8988T (cell line): ENCODE results near the gene MNT.
"Not testable (repeated sequence)": the region's sequence is repeated elsewhere in the genome, so short reads cannot be mapped to it uniquely, and the experiment has no call there.

ENCODE experiments used
- DNase-seq: peaks from one replicate; pipeline ENCODE4 v3.0.0; 2011

The MNT gene, protein sequence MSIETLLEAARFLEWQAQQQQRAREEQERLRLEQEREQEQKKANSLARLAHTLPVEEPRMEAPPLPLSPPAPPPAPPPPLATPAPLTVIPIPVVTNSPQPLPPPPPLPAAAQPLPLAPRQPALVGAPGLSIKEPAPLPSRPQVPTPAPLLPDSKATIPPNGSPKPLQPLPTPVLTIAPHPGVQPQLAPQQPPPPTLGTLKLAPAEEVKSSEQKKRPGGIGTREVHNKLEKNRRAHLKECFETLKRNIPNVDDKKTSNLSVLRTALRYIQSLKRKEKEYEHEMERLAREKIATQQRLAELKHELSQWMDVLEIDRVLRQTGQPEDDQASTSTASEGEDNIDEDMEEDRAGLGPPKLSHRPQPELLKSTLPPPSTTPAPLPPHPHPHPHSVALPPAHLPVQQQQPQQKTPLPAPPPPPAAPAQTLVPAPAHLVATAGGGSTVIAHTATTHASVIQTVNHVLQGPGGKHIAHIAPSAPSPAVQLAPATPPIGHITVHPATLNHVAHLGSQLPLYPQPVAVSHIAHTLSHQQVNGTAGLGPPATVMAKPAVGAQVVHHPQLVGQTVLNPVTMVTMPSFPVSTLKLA

GRCh38 chr17:2400877-2401425 is at the start of gene MNT:
MNT (minus strand) TSS chr17:2401060; CDS start chr17:2400712, 348 bp downstream.
- DNase-seq: peak; percentile 90

- DNase-seq: no peak
Observed at GRCh38 chr17:2450016-2450650, 49.3 kb upstream of the MNT start.

- no peak for DNase-seq
Observed at GRCh38 chr17:2449486-2449885, 48.6 kb upstream of the MNT start.

- not testable (repeated sequence) for DNase-seq
Observed at GRCh38 chr17:2447479-2447878, 46.6 kb upstream of the MNT start.

DNA sequence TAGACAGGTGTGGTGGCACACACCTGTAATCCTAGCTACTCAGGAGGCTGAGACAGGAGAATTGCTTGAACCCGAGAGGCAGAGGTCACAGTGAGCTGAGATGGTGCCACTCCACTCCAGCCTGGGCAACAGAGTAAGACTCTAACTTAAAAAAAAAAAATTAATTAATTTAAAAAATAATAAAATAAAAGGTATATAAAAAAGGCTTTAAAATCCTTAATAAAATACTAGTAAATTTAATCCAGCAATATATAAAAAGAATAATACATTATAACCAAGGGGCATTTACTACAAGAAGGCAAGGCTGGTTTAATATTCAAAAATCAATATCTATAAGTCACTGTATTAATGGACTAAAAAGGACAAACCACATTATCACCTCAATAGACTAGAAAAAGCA is 44.8 kb upstream of the MNT start:
- DNase-seq: no peak

DNA sequence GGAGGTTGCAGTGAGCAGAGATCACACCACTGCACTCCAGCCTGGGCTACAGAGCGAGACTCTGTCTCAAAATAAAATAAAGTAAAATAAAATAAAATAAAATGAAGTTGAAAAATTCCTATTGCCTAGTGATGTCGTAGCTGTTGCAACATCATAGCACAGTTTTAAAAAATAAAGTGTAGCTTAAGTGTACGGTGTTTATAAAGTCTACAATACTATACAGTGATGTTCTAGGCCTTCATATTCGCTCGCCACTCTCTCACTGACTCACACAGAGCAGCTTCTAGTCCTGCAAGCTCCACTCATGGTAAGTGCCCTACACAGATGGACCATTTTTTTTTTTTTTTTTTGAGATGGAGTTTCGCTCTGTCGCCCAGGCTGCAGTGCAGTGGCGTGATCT is 43.5 kb upstream of the MNT start:
- DNase-seq: no peak

DNA sequence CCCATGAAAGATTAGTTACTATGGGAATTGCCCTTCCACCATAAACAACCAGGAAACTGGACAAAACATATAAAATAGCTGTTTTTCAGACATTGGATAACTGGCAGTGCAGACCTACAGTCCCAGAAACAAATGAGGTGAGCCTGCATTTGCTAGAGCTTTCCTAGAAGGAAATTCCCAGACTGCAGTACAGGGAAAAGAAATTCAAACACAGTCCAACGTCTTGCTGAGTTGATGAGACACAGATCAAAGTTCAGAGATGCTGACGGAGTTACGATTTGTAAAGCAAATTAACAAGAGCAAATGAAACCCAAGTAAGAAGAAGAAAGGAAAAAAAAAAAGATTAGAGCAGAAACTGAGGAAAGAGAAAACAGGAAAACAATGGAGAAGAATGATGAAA is 41.3 kb upstream of the MNT start:
- no peak for DNase-seq

- DNase-seq: no peak
Observed at GRCh38 chr17:2440930-2441329, 40.1 kb upstream of the MNT start.

GRCh38 chr17:2439997-2440396 is 39.1 kb upstream of the MNT start:
- DNase-seq: not testable (repeated sequence)

DNA sequence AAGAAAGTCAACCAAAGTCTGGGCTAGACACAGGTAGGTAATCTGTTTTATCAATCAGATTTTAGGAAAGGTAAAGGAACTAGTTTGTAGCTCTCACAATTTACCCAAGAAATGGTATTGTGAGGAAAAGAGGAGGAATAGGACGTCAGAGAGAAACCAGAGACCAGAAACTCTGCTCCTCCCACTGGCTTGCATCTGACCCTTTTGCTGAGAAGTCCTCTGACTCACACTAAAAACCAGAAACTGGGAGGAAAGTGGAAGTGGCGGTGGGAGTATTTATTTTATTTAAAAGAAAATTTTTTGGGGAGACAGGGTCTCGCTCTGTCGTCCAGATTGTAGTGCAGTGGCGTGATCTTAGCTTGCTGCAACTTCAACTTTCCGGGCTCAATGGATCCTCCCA is 38.0 kb upstream of the MNT start:
- no peak for DNase-seq

DNA sequence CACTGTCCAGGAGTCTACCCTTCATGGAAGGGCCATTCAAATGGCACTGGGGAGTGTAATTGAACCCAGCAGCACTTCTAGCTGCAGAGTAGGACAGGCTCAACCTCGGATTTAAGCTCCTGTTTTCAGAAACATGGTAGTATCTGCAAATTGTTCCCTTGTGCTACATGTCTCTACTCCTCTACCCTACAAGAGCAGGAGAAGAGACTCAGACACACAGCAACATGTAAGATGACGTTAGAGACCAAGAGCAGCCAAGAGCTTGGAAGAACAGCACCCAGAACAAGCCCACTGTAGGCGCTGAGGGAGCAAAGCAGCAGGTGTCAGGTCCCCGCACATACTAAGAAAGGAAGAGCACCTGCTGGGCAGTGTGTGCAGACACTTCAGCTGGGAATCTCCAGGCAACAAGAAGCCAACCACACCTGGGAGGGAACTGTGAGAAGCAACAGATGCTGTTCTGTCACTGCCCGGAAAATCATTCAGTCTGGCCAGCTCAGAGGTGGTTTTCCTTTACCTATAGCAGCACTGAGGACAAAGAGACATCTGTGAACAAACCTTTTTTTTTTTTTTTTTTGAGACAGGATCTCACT is 35.6 kb upstream of the MNT start:
- no peak for DNase-seq

DNA sequence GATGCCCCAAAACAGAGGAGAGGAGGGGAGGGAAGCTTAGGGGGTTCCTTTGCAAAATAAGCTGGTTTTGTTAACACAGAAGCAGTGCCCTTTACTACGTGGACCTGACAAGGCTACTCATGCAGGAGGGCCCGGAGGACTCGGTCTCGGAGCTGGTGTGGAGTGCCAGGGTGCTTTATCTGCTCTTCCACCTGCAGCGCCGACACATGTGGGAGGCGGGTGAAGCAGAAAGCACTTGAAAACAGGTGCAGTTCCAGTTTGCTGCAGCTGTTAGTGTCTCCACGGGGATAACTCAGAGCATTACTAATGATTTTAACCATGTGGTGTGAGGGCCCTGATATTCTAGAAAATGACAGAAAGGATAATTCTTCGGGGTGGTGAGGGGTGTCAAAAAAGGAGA is 35.0 kb upstream of the MNT start:
- DNase-seq: no peak

GRCh38 chr17:2435181-2435741 is 34.4 kb upstream of the MNT start:
- DNase-seq: no peak

DNA sequence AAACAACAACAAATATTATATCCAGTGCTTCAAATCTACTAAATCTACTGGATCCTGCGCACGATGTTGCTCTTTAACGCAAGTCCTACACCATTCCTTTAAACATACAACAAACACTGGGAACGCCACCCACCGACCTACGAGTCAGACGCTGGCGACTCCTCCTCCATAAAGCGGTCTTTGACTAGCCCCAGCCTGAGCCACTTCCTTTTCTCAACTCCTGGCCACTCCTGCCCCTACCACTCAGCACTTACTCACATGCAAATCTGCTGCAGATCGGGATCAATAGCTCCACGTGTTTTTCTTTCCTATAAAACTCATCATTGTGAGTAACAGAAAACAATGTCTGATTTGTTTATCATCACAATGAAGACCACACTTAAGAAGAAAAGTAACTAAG is 32.8 kb upstream of the MNT start:
- DNase-seq: no peak

GRCh38 chr17:2427910-2428309 is 27.1 kb upstream of the MNT start:
- DNase-seq: no peak

DNA sequence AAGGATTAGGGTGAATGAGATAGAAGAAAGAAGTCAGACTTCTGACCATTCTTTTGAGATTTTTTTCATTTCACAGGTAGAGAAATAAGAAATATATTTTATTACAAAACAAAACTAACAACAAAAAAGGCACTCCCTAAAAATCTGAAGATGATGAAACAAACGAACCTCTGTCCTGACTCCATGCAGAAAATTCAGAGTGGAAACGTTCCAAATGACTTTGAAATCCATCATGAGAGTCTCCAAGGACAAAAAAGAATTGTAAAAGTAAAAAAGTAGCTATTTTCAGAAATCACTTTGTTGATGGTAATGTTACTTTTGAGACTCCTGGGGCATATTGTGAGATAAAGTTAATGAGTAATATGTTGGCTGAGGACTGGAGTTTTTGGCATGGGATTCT is 26.4 kb upstream of the MNT start:
- no peak for DNase-seq

- no peak for DNase-seq
Observed at GRCh38 chr17:2423271-2423670, 22.4 kb upstream of the MNT start.

DNA sequence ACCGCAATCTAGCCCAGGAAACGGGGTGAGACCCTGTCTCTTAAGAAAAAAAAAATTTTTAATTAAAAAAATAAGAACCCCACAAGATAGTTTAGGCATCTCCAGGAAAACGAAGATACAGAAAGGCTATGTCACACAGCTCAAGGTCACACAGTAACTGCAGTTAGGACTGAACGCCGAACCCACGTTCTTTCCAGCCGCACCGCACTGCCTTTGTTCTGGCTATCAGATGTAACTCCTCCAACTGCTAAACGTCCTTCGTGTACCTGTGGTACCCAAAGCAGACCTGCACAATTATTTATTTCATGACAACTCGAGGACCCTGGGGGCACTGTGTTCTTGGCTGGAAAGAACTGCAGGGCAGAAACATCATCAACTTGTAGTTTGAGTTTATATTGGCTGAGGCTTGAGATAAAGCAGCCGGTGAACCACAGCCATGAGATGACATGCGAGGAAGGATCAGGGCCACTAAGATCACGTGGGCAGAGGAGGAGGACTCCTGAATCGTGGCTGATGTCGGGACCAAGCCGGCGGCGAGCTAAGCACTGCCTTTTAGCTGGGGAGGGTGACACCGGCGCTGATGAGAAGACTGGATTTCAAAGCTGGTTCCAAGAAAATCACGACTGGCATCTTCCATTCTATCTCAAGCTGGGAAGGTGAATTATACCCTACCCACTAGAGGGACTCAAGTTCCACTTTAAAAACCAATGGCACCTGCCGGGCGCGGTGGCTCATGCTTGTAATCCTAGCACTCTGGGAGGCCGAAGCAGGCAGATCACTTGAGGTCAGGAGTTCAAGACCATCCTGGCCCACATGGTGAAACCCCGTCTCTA is 20.7 kb upstream of the MNT start:
- no peak for DNase-seq

DNA sequence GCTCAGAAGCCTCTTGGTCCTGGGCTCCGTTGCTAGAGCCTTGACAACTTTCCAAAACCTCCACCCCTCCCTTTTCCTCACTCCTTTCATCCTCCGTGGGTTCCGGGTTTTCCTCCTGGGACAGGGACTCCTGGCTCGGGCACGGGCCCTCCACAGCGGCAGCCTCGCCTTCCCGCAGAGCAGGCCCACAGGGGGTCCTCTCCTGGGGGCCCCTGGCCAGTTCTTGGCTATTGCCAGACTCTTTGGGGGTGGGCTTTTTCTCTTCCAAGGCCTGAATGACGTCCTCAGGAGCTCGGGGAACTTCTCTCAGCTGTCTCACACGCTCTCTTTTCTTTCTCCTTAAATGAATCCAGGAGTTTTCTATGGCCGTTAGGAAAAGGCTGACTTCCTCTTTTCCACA is 19.3 kb upstream of the MNT start:
- no peak for DNase-seq

DNA sequence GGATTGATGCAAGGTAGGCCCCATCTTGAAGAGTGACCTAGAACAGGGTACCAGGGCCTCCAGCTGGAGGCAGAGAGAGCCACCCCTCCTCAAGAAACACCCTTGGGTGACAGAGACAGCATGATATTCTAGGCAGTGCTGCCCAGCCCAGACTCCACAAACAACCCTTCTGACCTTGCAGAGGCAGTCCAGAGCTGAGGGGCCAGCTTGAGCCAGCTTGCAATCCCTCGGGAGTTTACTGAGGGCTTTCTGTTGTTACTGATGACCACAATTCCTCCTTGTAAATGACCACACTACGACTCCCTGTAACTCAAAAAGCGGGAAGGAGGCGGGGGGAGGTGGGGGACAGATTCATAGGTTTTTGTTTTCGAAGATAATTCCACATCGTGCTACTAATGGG is 18.6 kb upstream of the MNT start:
- DNase-seq: no peak

DNA sequence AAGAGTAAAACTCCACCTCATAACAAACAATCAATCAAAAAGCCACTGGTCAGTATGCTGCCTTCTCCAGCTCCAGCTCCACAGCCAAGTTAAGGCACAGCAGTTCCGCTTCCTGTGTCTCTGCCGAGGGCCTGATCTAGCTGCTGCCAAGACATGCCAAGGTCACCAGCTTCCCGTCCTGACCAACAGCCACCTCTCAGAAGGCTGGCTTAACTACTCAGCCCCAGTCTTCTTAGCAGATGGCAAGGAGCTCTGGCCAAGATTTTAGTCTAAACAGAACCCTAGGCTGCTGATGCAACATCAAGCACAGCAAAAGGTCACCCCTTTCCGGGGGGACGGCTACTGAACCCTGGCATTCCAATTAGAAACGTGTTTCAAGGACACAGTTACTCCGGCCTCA is 17.7 kb upstream of the MNT start:
- DNase-seq: no peak

DNA sequence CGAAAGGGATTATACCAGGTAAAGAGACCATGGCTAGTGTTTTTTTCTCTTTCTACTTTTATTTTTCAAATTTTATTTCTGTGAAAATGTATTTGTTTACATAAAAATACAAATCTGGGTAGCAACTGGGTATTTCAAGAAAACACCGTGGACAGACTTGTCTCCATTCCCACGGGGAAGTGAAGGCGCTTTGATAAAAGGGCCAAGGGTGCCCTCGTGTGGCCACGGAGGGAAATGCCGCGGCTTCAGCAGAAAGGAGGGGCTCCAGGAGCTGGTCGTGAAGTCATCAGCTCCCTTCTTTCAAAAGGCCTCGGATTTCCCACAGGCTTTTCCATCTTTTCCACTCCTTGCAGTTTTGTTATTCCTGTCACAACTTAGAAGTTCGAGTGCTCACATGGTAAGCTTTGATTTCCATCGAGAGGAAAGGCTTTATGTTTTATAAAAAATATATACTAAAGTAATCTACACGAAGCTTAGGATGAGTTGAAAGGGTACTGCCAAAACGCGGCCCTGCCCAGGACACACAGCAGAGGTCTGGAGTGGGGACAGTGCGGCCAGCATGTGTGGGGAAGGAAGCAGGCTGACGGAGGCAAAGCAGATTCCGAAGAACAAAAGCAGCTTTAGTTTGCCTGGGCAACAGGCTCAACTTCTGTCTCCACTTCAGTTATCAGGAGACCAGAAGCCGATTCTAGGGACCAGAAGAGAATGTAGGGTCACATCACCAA is 15.3 kb upstream of the MNT start:
- peak; percentile 59 for DNase-seq
